Measurements from ENCODE around the gene CRAMP1.
A peak's percentile ranks its signal among the peaks of the same experiment; 100 is the strongest.

GRCh38 chr16:1610071-1610898 lies 1.9 kb upstream of the CRAMP1 start:
- TF ChIP-seq SMC3 (IDR thresholded peaks at IDR 0.05) (no peak), CTCF (IDR thresholded peaks at IDR 0.05) (0 out of 3 replicates have a peak, but pooled peaks have one; percentile 8), RFX5 (IDR thresholded peaks at IDR 0.05) (no peak), CBX8 (IDR thresholded peaks at IDR 0.05) (no peak)
